ENCODE measurements around the gene SMU1.

The SMU1 gene

GRCh38 chr9:33080534-33080933, 4.1 kb upstream of the SMU1 start:
- Histone ChIP-seq H3K9me3 (ENCODE audit: insufficient read depth, low read length) (no peaks in the 10 kb centered on the region), H3K27ac (ENCODE audit: low read depth, low read length) (no peak overlapping the region), H3K4me3 (ENCODE audit: insufficient read depth, low read length, poor library complexity, severe bottlenecking) (no peak overlapping the region), H3K36me3 (ENCODE audit: low read length) (no peaks in the 10 kb centered on the region), H3K4me2 (ENCODE audit: low read depth, low read length, poor library complexity, severe bottlenecking) (no peak overlapping the region), H3K9ac (ENCODE audit: low read length) (no peak overlapping the region), H3K27me3 (ENCODE audit: low read length) (no peaks in the 10 kb centered on the region), H3K79me2 (ENCODE audit: insufficient read depth, low read length) (peaks cover 10% of the 10 kb centered on the region), H4K20me1 (ENCODE audit: low read depth, low read length) (no peaks in the 10 kb centered on the region), H3K9me2 (replicated peaks; ENCODE audit: insufficient read depth, low read length) (no peaks in the 10 kb centered on the region), H3F3A (ENCODE audit: insufficient read depth) (peaks cover 10% of the 10 kb centered on the region; the same call in 1 of the 2 replicates), H2AFZ (ENCODE audit: low read depth, low read length, severe bottlenecking) (no peak overlapping the region)
- TF ChIP-seq CTCF (IDR thresholded peaks at IDR 0.05; ENCODE audit: insufficient read depth, low read length, poor library complexity, severe bottlenecking), result no peak
- TF ChIP-seq EZH2phosphoT487 (conservative IDR thresholded peaks at IDR 0.05; ENCODE audit: low read length), result no peak

- Histone ChIP-seq H3K4me2 (ENCODE audit: low read depth, low read length, poor library complexity, severe bottlenecking) (no peak overlapping the region), H3K36me3 (ENCODE audit: low read length) (peaks cover 39% of the 10 kb centered on the region), H3K4me3 (ENCODE audit: insufficient read depth, low read length, poor library complexity, severe bottlenecking) (no peak overlapping the region)
These were observed 7.5 kb downstream of the SMU1 start for GRCh38 chr9:33068991-33069390.

GRCh38 chr9:33065157-33066076, 11.1 kb downstream of the SMU1 start:
- no peak overlapping the region for H3K9ac ChIP-seq (ENCODE audit: low read length)
- H3K4me2 ChIP-seq (ENCODE audit: low read depth, low read length, poor library complexity, severe bottlenecking), result peak overlapping the region; percentile 11
- no peaks in the 10 kb centered on the region for H4K20me1 ChIP-seq (ENCODE audit: low read depth, low read length)
- no peaks in the 10 kb centered on the region for H3K27me3 ChIP-seq (ENCODE audit: low read length)
- peaks cover under 1% of the 10 kb centered on the region; the same call in 1 of the 2 replicates for H3K79me2 ChIP-seq (ENCODE audit: insufficient read depth, low read length)
- H3F3A ChIP-seq (ENCODE audit: insufficient read depth), result peaks cover 3% of the 10 kb centered on the region; the same call in 1 of the 2 replicates
- H2AFZ ChIP-seq (ENCODE audit: low read depth, low read length, severe bottlenecking), result no peak overlapping the region
- H3K9me2 ChIP-seq (replicated peaks; ENCODE audit: insufficient read depth, low read length), result no peaks in the 10 kb centered on the region
- peak overlapping the region; percentile 5 for H3K27ac ChIP-seq (ENCODE audit: low read depth, low read length)
- peaks cover 35% of the 10 kb centered on the region; the same call in 1 of the 2 replicates for H3K36me3 ChIP-seq (ENCODE audit: low read length)
- no peaks in the 10 kb centered on the region for H3K9me3 ChIP-seq (ENCODE audit: insufficient read depth, low read length)
- TF ChIP-seq EZH2phosphoT487 (conservative IDR thresholded peaks at IDR 0.05; ENCODE audit: low read length) (no peak), CTCF (IDR thresholded peaks at IDR 0.05; ENCODE audit: insufficient read depth, low read length, poor library complexity, severe bottlenecking) (no peak)
- H3K4me3 ChIP-seq (ENCODE audit: insufficient read depth, low read length, poor library complexity, severe bottlenecking), result no peak overlapping the region

More at GRCh38 chr9:33068991-33069390, 7.5 kb downstream of the SMU1 start:
- Histone ChIP-seq H3K79me2 (ENCODE audit: insufficient read depth, low read length) (peaks cover 22% of the 10 kb centered on the region), H3K27ac (ENCODE audit: low read depth, low read length) (no peak overlapping the region), H3F3A (ENCODE audit: insufficient read depth) (0 out of 2 replicates have a peak, but pooled peaks cover under 1% of the 10 kb centered on the region), H3K9me2 (replicated peaks; ENCODE audit: insufficient read depth, low read length) (no peaks in the 10 kb centered on the region), H3K9me3 (ENCODE audit: insufficient read depth, low read length) (no peaks in the 10 kb centered on the region), H2AFZ (ENCODE audit: low read depth, low read length, severe bottlenecking) (no peak overlapping the region), H3K27me3 (ENCODE audit: low read length) (no peaks in the 10 kb centered on the region), H3K9ac (ENCODE audit: low read length) (no peak overlapping the region), H4K20me1 (ENCODE audit: low read depth, low read length) (no peaks in the 10 kb centered on the region)
- no peak for TF ChIP-seq EZH2phosphoT487 (conservative IDR thresholded peaks at IDR 0.05; ENCODE audit: low read length)
- TF ChIP-seq CTCF (IDR thresholded peaks at IDR 0.05; ENCODE audit: insufficient read depth, low read length, poor library complexity, severe bottlenecking), result no peak

Data from SU-DHL-6 (cell line).